Heart right ventricle (tissue), 16 donors: ENCODE measurements around the gene SLC39A11. TPM values are rescaled to one million over a fixed set of nuclear protein-coding genes. Genes with fewer than 3 reads are reported as not detected.

Source experiments
- ATAC-seq, 8 donors: fragments of 200-7000 bp; cut with Tn5 transposase; one replicate each; pipeline ENCODE4 v1.9.1; 2020; ENCODE audit warnings: mild to moderate bottlenecking in 8 of 8, moderate library complexity in 8 of 8, moderate number of reproducible peaks in 1 of 8
- DNase-seq, 2 donors: peaks; one replicate each; pipeline ENCODE4 v3.0.0-alpha.2; 2020
- H3K27ac ChIP-seq, 10 donors: fragments of 200-600 bp; sonication (generic) in 2 of 10; one replicate each; pipeline versions ENCODE4 v1.5.0 to v1.8.0; 2020 to 2022; ENCODE audit warnings: mild to moderate bottlenecking in 3 of 10
- H3K27me3 ChIP-seq, 7 donors: fragments of 200-600 bp; one replicate each; pipeline ENCODE4 v1.8.0; 2021 to 2022; ENCODE audit warnings: mild to moderate bottlenecking in 2 of 7
- H3K36me3 ChIP-seq, 9 donors: fragments of 200-600 bp; sonication (generic) in 1 of 9; one replicate each; pipeline versions ENCODE4 v1.5.0 to v1.8.0; 2020 to 2022; ENCODE audit warnings: mild to moderate bottlenecking in 2 of 9
- H3K4me1 ChIP-seq, 9 donors: fragments of 200-600 bp; sonication (generic) in 1 of 9; one replicate each; pipeline versions ENCODE4 v1.5.0 to v1.8.0; 2020 to 2022; ENCODE audit warnings: mild to moderate bottlenecking in 4 of 9
- H3K4me3 ChIP-seq, 10 donors: fragments of 200-600 bp; sonication (generic) in 2 of 10; one replicate each; pipeline versions ENCODE4 v1.5.0 to v1.8.0; 2020 to 2022; ENCODE audit warnings: mild to moderate bottlenecking in 7 of 10, moderate library complexity in 2 of 10
- H3K9me3 ChIP-seq, 11 donors: fragments of 200-600 bp in 10 of 11; sonication (generic) in 2 of 11; one replicate each; pipeline versions ENCODE4 v1.5.0 to v1.8.0; 2013 to 2022; ENCODE audit warnings: mild to moderate bottlenecking in 2 of 11, control low read depth in 1 of 11, moderate library complexity in 1 of 11
- CTCF ChIP-seq, 9 donors: fragments of 200-600 bp; sonication (generic) in 2 of 9; IDR thresholded peaks; one replicate each; pipeline versions ENCODE4 v1.5.0 to v1.8.0; 2021 to 2022; ENCODE audit warnings: antibody characterized with exemption in 9 of 9, mild to moderate bottlenecking in 5 of 9, moderate library complexity in 1 of 9
- WGBS, 2 donors: extraction: QIAGEN DNeasy Blood & Tissue Kit; methylation state at CpG; one replicate each; pipeline ENCODE4 v1.1.7; 2013; ENCODE audit warnings: inconsistent platforms in 1 of 2; 5-methylcytosine and 5-hydroxymethylcytosine counted together
- intact Hi-C, 10 donors: fragments of 100-400 bp; cut with DNase I; formaldehyde crosslinking; loops; one replicate each; pipeline versions ENCODE4 v1.11.1 to v1.14.2; 2022
- polyA plus RNA-seq, 2 donors: library from polyadenylated mRNA; stranded (reverse); fragments of 200-250 nt; gene quantifications; one replicate each; pipeline ENCODE4 v1.2.3, GENCODE V29; 2013
- total RNA-seq, 10 donors: library from RNA; stranded (reverse); fragmentation: NEBNext Ultra II Directional in 3 of 10; extraction: Animal tissue kit (Norgen Biotek cat#: 25700) in 3 of 10; gene quantifications; one replicate each; pipeline versions ENCODE4 v1.2.1 to v1.2.4, GENCODE V29; 2021 to 2023
- donor health status: Arrhythmogenic right ventricular cardiomyopathy.
- donor health status: ischemic (EF 13 %, LVEDD 7.1; RV severe dilation, severe dysfunction).
- donor health status: healthy with polysubstance abuse.
- donor health status: DM: no; HTN: yes; CAD: no.
- donor health status: DM: no; HTN: no; CAD: no.
- donor health status: ischemic (EF 25% LVEDD 6.9; RV normal size, moderate dysfunction).
- donor health status: ischemic (EF 25% LVEDD 5.7; RV mildly dilated, moderate dysfunction).
- donor health status: healthy.
- donor health status: DM: yes; HTN: yes; CAD: no.
- donor health status: Ischemic cardiomyopathy.
- donor health status: ischemic (EF 35%, LVEDD 5.7; RV mildly dilated, moderate dysfunction).
- donor health status: nonischemic (EF 11% LVEDD 7.7; RV severe dilation, severe dysfunction).
- donor health status: DM: yes; HTN: yes; CAD: no.
- donor health status: PGD.
- donor health status: ischemic (EF 29% LVEDD 5.4; RV normal size, mild dysfunction).
- donor health status: nonischemic (EF 23%, LVEDD 6.1; RV moderate dilation, normal function).

SLC39A11 gene
- total and polyA plus RNA-seq, 12 donors: 2.4 to 11.3 (median 6.4) TPM

GRCh38 chr17:72860778-72861177 is 231.7 kb downstream of the SLC39A11 start:
- 72 to 93% methylated on average over 5 of the region's 5 CpGs for WGBS, 2 donors
- TF ChIP-seq CTCF (IDR thresholded peaks at IDR 0.05): no peak
- H3K9me3 ChIP-seq: peaks cover 0 to 17% (median 0%) of the 10 kb centered on the region in 11 donors
- no peaks in the 10 kb centered on the region for H3K4me1 ChIP-seq
- intact Hi-C loops: no loop called here
- ATAC-seq: no peak
- H3K4me3 ChIP-seq: no peak overlapping the region
- no peaks in the 10 kb centered on the region for H3K27me3 ChIP-seq
- no peak overlapping the region for H3K27ac ChIP-seq
- no peaks in the 10 kb centered on the region for H3K36me3 ChIP-seq
- no peak for DNase-seq

- DNase-seq (no peak), ATAC-seq (no peak)
- no peak for TF ChIP-seq CTCF (IDR thresholded peaks at IDR 0.05)
- Histone ChIP-seq H3K36me3 (no peaks in the 10 kb centered on the region), H3K4me3 (no peak overlapping the region), H3K9me3 (peaks cover 0 to 16% (median 0%) of the 10 kb centered on the region in 11 donors), H3K4me1 (no peaks in the 10 kb centered on the region), H3K27ac (no peak overlapping the region), H3K27me3 (no peaks in the 10 kb centered on the region)
- intact Hi-C loops: loop anchor here in 1 of 10 donors (10.0 kb wide), 1 partner anchor 56 kb away; no protein-coding TSS in a partner anchor
Observed at GRCh38 chr17:72858826-72859495, 233.5 kb downstream of the SLC39A11 start.

GRCh38 chr17:72853440-72854415 is 238.8 kb downstream of the SLC39A11 start:
- ATAC-seq (no peak), DNase-seq (no peak)
- Histone ChIP-seq H3K4me3 (no peak overlapping the region), H3K27me3 (no peaks in the 10 kb centered on the region), H3K9me3 (peaks cover 0 to 10% (median 0%) of the 10 kb centered on the region in 11 donors), H3K27ac (no peak overlapping the region), H3K4me1 (no peaks in the 10 kb centered on the region), H3K36me3 (peaks cover 0 to 8% (median 0%) of the 10 kb centered on the region in 9 donors)
- intact Hi-C loops: loop anchor here in 1 of 10 donors (10.0 kb wide), 1 partner anchor 61 kb away; no protein-coding TSS in a partner anchor
- WGBS, 2 donors: 72% methylated on average over 17 of the region's 17 CpGs
- no peak for TF ChIP-seq CTCF (IDR thresholded peaks at IDR 0.05)

GRCh38 chr17:72852277-72852938 is 240.1 kb downstream of the SLC39A11 start:
- H3K9me3 ChIP-seq: no peaks in the 10 kb centered on the region
- no peak for TF ChIP-seq CTCF (IDR thresholded peaks at IDR 0.05)
- WGBS, 2 donors: 85 to 93% methylated on average over 5 of the region's 5 CpGs
- no peaks in the 10 kb centered on the region for H3K4me1 ChIP-seq
- H3K36me3 ChIP-seq: peaks cover 0 to 13% (median 0%) of the 10 kb centered on the region in 9 donors
- H3K27me3 ChIP-seq: no peaks in the 10 kb centered on the region
- DNase-seq (no peak), ATAC-seq (no peak)
- intact Hi-C loops: loop anchor here in 1 of 10 donors (10.0 kb wide), 1 partner anchor 62 kb away; no protein-coding TSS in a partner anchor
- no peak overlapping the region for H3K27ac ChIP-seq
- H3K4me3 ChIP-seq: no peak overlapping the region
